Hepatocyte (in vitro differentiated cells): Measurements from ENCODE around the gene GINS2. TPM values are rescaled to one million over a fixed set of nuclear protein-coding genes. Genes with fewer than 3 reads are reported as not detected.

ENCODE experiments used
- DNase-seq: peaks from one replicate; pipeline ENCODE4 v3.0.0-alpha.2; 2016; ENCODE audit warnings: low spot score
- H2AFZ ChIP-seq: fragments of 200-600 bp; sonication (generic); 2 replicates; pipeline ENCODE4 v1.6.0; 2016; ENCODE audit warnings: antibody characterized with exemption, mild to moderate bottlenecking
- H3K27ac ChIP-seq: fragments of 200-600 bp; sonication (generic); 2 replicates; pipeline ENCODE4 v1.5.1; 2016; ENCODE audit warnings: mild to moderate bottlenecking
- H3K27me3 ChIP-seq: fragments of 200-600 bp; sonication (generic); 2 replicates; pipeline ENCODE4 v1.6.1; 2016
- H3K36me3 ChIP-seq: fragments of 200-600 bp; sonication (generic); replicated peaks from 2 replicates; pipeline ENCODE4 v1.5.1; 2016; ENCODE audit warnings: low read depth; ENCODE audit not compliant: insufficient read depth
- H3K4me1 ChIP-seq: fragments of 200-600 bp; sonication (generic); 2 replicates; pipeline ENCODE4 v1.5.1; 2016; ENCODE audit warnings: mild to moderate bottlenecking, moderate library complexity; ENCODE audit not compliant: insufficient read depth
- H3K4me2 ChIP-seq: fragments of 200-600 bp; sonication (generic); 2 replicates; pipeline ENCODE4 v1.6.0; 2016
- H3K4me3 ChIP-seq: fragments of 200-600 bp; sonication (generic); 2 replicates; pipeline ENCODE4 v1.5.1; 2016; ENCODE audit warnings: mild to moderate bottlenecking
- H3K79me2 ChIP-seq: fragments of 200-600 bp; sonication (generic); 2 replicates; pipeline ENCODE4 v1.6.0; 2017; ENCODE audit warnings: mild to moderate bottlenecking
- H3K9me2 ChIP-seq: fragments of 200-600 bp; sonication (generic); replicated peaks from 2 replicates; pipeline ENCODE4 v1.6.0; 2017; ENCODE audit warnings: mild to moderate bottlenecking; ENCODE audit not compliant: insufficient read depth
- H3K9me3 ChIP-seq: fragments of 200-600 bp; sonication (generic); 2 replicates; pipeline ENCODE4 v1.5.1; 2016; ENCODE audit warnings: low read depth, mild to moderate bottlenecking
- H4K20me1 ChIP-seq: fragments of 200-600 bp; sonication (generic); 2 replicates; pipeline ENCODE4 v1.6.0; 2016; ENCODE audit warnings: mild to moderate bottlenecking; ENCODE audit not compliant: insufficient read depth, poor library complexity, severe bottlenecking
- CTCF ChIP-seq: fragments of 200-600 bp; sonication (generic); IDR thresholded peaks from 2 replicates; pipeline ENCODE4 v1.5.1; 2016; ENCODE audit warnings: antibody characterized with exemption, mild to moderate bottlenecking; ENCODE audit not compliant: poor library complexity
- EZH2 ChIP-seq: fragments of 200-600 bp; sonication (generic); IDR thresholded peaks from 2 replicates; pipeline ENCODE4 v1.6.1; 2016; ENCODE audit warnings: antibody characterized with exemption, mild to moderate bottlenecking, borderline replicate concordance
- EZH2phosphoT487 ChIP-seq: fragments of 200-600 bp; sonication (generic); IDR thresholded peaks from one replicate; pipeline ENCODE4 v1.6.1; 2018; ENCODE audit warnings: antibody characterized with exemption, mild to moderate bottlenecking, low read depth, moderate library complexity; ENCODE audit not compliant: unreplicated experiment, severe bottlenecking
- WGBS: methylation state at CpG from one replicate; pipeline ENCODE4 v1.1.6; 2016; ENCODE audit warnings: low lambda C conversion rate; ENCODE audit errors: missing lambda C conversion rate; 5-methylcytosine and 5-hydroxymethylcytosine counted together
- polyA plus RNA-seq: library from polyadenylated mRNA; unstranded; fragments of >200 nt; fragmentation: Nextera tagmentation; extraction: Ambion mirVana; gene quantifications from 2 replicates; pipeline ENCODE4 v1.2.1, GENCODE V29; 2016
- total RNA-seq: library from RNA; depleted of rRNA; stranded (reverse); fragments of >200 nt; gene quantifications from 2 replicates; pipeline ENCODE4 v1.2.3, GENCODE V29; 2014

GINS2 gene
- total and polyA plus RNA-seq, 2 experiments from 2014 or later, result 6.3 to 7.5 TPM

- H2AFZ ChIP-seq, result no peak overlapping the region
- no peaks in the 10 kb centered on the region for H3K9me3 ChIP-seq
- no peaks in the 10 kb centered on the region for H3K9me2 ChIP-seq
- no peak for TF ChIP-seq CTCF
- no peak for TF ChIP-seq EZH2phosphoT487
- no peak for TF ChIP-seq EZH2
- H4K20me1 ChIP-seq, result peaks cover 92% of the 10 kb centered on the region
- WGBS, result 74% methylated on average over 10 of the region's 14 CpGs
- DNase-seq, result no peak
- H3K79me2 ChIP-seq, result peaks cover 41% of the 10 kb centered on the region
- H3K27me3 ChIP-seq, result no peaks in the 10 kb centered on the region
- no peak overlapping the region for H3K4me2 ChIP-seq
- peaks cover 25% of the 10 kb centered on the region for H3K4me1 ChIP-seq
- H3K36me3 ChIP-seq, result no peaks in the 10 kb centered on the region
- no peak overlapping the region for H3K27ac ChIP-seq
- H3K4me3 ChIP-seq, result no peak overlapping the region
Observed at GRCh38 chr16:85648805-85649204, 39.9 kb downstream of the GINS2 start.

GRCh38 chr16:85648070-85648714 lies 40.6 kb downstream of the GINS2 start:
- peaks cover 25% of the 10 kb centered on the region for H3K4me1 ChIP-seq
- no peaks in the 10 kb centered on the region for H3K27me3 ChIP-seq
- no peak overlapping the region for H2AFZ ChIP-seq
- no peak overlapping the region for H3K4me2 ChIP-seq
- peaks cover 92% of the 10 kb centered on the region for H4K20me1 ChIP-seq
- no peak for TF ChIP-seq EZH2phosphoT487
- TF ChIP-seq CTCF, result no peak
- no peak for TF ChIP-seq EZH2
- 92% methylated on average over 24 of the region's 26 CpGs for WGBS
- peaks cover 47% of the 10 kb centered on the region for H3K79me2 ChIP-seq
- no peak overlapping the region for H3K27ac ChIP-seq
- H3K9me2 ChIP-seq, result no peaks in the 10 kb centered on the region
- no peak overlapping the region for H3K4me3 ChIP-seq
- DNase-seq, result no peak
- no peaks in the 10 kb centered on the region for H3K9me3 ChIP-seq
- H3K36me3 ChIP-seq, result no peaks in the 10 kb centered on the region

DNA sequence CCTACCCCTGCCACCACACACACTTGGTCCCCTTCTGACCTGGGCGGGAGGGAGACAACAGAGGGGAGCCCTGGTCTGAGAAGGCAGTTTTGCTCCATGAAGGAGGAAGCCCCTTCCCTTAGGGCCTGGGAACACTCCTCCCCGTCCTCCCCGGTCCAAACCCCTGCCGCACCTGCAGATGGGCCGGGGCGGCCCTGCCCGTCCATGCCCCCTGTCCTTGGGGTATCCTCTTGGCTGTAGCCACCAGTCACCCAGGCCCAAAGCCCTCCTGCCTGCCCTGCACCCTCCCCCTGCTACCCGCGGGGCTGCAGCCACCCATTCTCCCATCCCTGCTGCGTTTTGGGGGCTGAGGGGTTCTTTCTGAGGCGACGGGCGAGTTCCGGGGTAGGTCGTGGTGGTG lies 41.8 kb downstream of the GINS2 start:
- Histone ChIP-seq H4K20me1 (peaks cover 94% of the 10 kb centered on the region), H3K36me3 (no peaks in the 10 kb centered on the region), H3K27me3 (no peaks in the 10 kb centered on the region), H3K4me2 (no peak overlapping the region), H2AFZ (no peak overlapping the region), H3K27ac (no peak overlapping the region), H3K4me3 (no peak overlapping the region), H3K4me1 (peaks cover 18% of the 10 kb centered on the region), H3K79me2 (peaks cover 59% of the 10 kb centered on the region), H3K9me3 (no peaks in the 10 kb centered on the region), H3K9me2 (no peaks in the 10 kb centered on the region)
- 95% methylated on average over 12 of the region's 15 CpGs for WGBS
- DNase-seq, result no peak
- TF ChIP-seq CTCF (no peak), EZH2 (no peak), EZH2phosphoT487 (no peak)
